ENCODE measurements around the gene KIF5B. TPM values are rescaled to one million over a fixed set of nuclear protein-coding genes. Genes with fewer than 3 reads are reported as not detected.

KIF5B gene
- total and polyA plus RNA-seq, 5 experiments from 2014 or later = 17.0 to 47.8 (median 19.6) TPM

GRCh38 chr10:32033171-32033570 is 23.1 kb downstream of the KIF5B start:
- DNase-seq = no peak
- Mint-ChIP-seq H3K27ac (peak overlapping the region in 4 of 10 donors; percentile 42 to 79 (median 50)), H3K27me3 (no peaks in the 10 kb centered on the region), H3K36me3 (peaks cover 4 to 95% (median 29%) of the 10 kb centered on the region in 3 donors), H3K9me3 (no peaks in the 10 kb centered on the region), H3K4me3 (no peak overlapping the region), H3K4me1 (peaks cover 3 to 10% (median 4%) of the 10 kb centered on the region in 4 donors)
- no peak for ATAC-seq
- POLR2A ChIA-PET = no interaction called here

- Mint-ChIP-seq H3K4me1 (peaks cover 0 to 10% (median 5%) of the 10 kb centered on the region in 4 donors), H3K27ac (peak overlapping the region in 5 of 10 donors; percentile 2 to 60 (median 15)), H3K36me3 (peaks cover 4 to 95% (median 25%) of the 10 kb centered on the region in 3 donors), H3K27me3 (no peaks in the 10 kb centered on the region), H3K4me3 (no peak overlapping the region), H3K9me3 (no peaks in the 10 kb centered on the region)
- DNase-seq (no peak), ATAC-seq (no peak)
- POLR2A ChIA-PET = no interaction called here
Measured at GRCh38 chr10:32031920-32032319, 24.3 kb downstream of the KIF5B start.

GRCh38 chr10:32031424-32031823 is 24.8 kb downstream of the KIF5B start:
- DNase-seq (no peak), ATAC-seq (no peak)
- peaks cover 0 to 10% (median 5%) of the 10 kb centered on the region in 4 donors for H3K4me1 Mint-ChIP-seq
- H3K4me3 Mint-ChIP-seq = no peak overlapping the region
- peaks cover 4 to 94% (median 25%) of the 10 kb centered on the region in 3 donors for H3K36me3 Mint-ChIP-seq
- no peaks in the 10 kb centered on the region for H3K27me3 Mint-ChIP-seq
- no peaks in the 10 kb centered on the region for H3K9me3 Mint-ChIP-seq
- POLR2A ChIA-PET = no interaction called here
- peak overlapping the region in 5 of 10 donors; percentile 0 to 44 (median 20) for H3K27ac Mint-ChIP-seq

GRCh38 chr10:32028710-32029109 is 27.5 kb downstream of the KIF5B start:
- DNase-seq (no peak), ATAC-seq (no peak)
- H3K27ac Mint-ChIP-seq = no peak overlapping the region
- peaks cover 0 to 10% (median 6%) of the 10 kb centered on the region in 4 donors for H3K4me1 Mint-ChIP-seq
- H3K4me3 Mint-ChIP-seq = no peak overlapping the region
- POLR2A ChIA-PET = no interaction called here
- H3K36me3 Mint-ChIP-seq = peaks cover 4 to 89% (median 17%) of the 10 kb centered on the region in 3 donors
- no peaks in the 10 kb centered on the region for H3K9me3 Mint-ChIP-seq
- H3K27me3 Mint-ChIP-seq = no peaks in the 10 kb centered on the region

GRCh38 chr10:32023264-32023663 is 33.0 kb downstream of the KIF5B start:
- ATAC-seq (no peak), DNase-seq (no peak)
- Mint-ChIP-seq H3K9me3 (no peaks in the 10 kb centered on the region), H3K36me3 (peaks cover 10 to 84% (median 18%) of the 10 kb centered on the region in 3 donors), H3K27ac (peak overlapping the region in 5 of 10 donors; percentile 1 to 80 (median 43)), H3K4me1 (peaks cover 0 to 9% (median 5%) of the 10 kb centered on the region in 4 donors), H3K4me3 (no peak overlapping the region), H3K27me3 (no peaks in the 10 kb centered on the region)
- POLR2A ChIA-PET = no interaction called here

GRCh38 chr10:32017044-32017443 is 39.2 kb downstream of the KIF5B start:
- Mint-ChIP-seq H3K4me1 (peaks cover 0 to 5% (median 3%) of the 10 kb centered on the region in 4 donors), H3K27me3 (no peaks in the 10 kb centered on the region), H3K4me3 (no peak overlapping the region), H3K9me3 (no peaks in the 10 kb centered on the region), H3K27ac (peak overlapping the region in 2 of 10 donors; percentile 3 to 7), H3K36me3 (peaks cover 15 to 93% (median 32%) of the 10 kb centered on the region in 3 donors)
- no peak for ATAC-seq
- no peak for DNase-seq
- POLR2A ChIA-PET = no interaction called here

GRCh38 chr10:32015386-32015785 is 40.8 kb downstream of the KIF5B start:
- DNase-seq (no peak), ATAC-seq (no peak)
- POLR2A ChIA-PET = no interaction called here
- no peaks in the 10 kb centered on the region for H3K27me3 Mint-ChIP-seq
- peaks cover 0 to 5% (median 2%) of the 10 kb centered on the region in 4 donors for H3K4me1 Mint-ChIP-seq
- H3K9me3 Mint-ChIP-seq = no peaks in the 10 kb centered on the region
- no peak overlapping the region for H3K4me3 Mint-ChIP-seq
- H3K27ac Mint-ChIP-seq = peak overlapping the region in 7 of 10 donors; percentile 19 to 75 (median 58)
- H3K36me3 Mint-ChIP-seq = peaks cover 10 to 92% (median 30%) of the 10 kb centered on the region in 3 donors

GRCh38 chr10:32007026-32007425 is 49.2 kb downstream of the KIF5B start:
- Mint-ChIP-seq H3K4me3 (no peak overlapping the region), H3K36me3 (peaks cover 0 to 38% (median 2%) of the 10 kb centered on the region in 3 donors), H3K27ac (peak overlapping the region in 2 of 10 donors; percentile 44 to 49), H3K27me3 (no peaks in the 10 kb centered on the region), H3K4me1 (peaks cover 0 to 7% (median 4%) of the 10 kb centered on the region in 4 donors), H3K9me3 (no peaks in the 10 kb centered on the region)
- POLR2A ChIA-PET = no interaction called here
- DNase-seq = no peak
- ATAC-seq = no peak

- no peaks in the 10 kb centered on the region for H3K9me3 Mint-ChIP-seq
- POLR2A ChIA-PET = interaction anchor here (1.1 to 2.2 kb wide), 2 partner anchors 76 to 143 kb away, joined by 3 to 7 read pairs; no protein-coding TSS in a partner anchor
- DNase-seq (peak in 9 of 10 donors; percentile 3 to 66 (median 41)), ATAC-seq (peak; percentile 78 to 79)
- H3K27ac Mint-ChIP-seq = peak overlapping the region in 7 of 10 donors; percentile 10 to 79 (median 55)
- no peak overlapping the region for H3K4me3 Mint-ChIP-seq
- H3K36me3 Mint-ChIP-seq = peaks cover 0 to 20% (median 2%) of the 10 kb centered on the region in 3 donors
- no peaks in the 10 kb centered on the region for H3K27me3 Mint-ChIP-seq
- peaks cover 0 to 12% (median 6%) of the 10 kb centered on the region in 4 donors for H3K4me1 Mint-ChIP-seq
Measured at GRCh38 chr10:32005050-32005449, 51.2 kb downstream of the KIF5B start.

- Mint-ChIP-seq H3K9me3 (no peaks in the 10 kb centered on the region), H3K4me3 (no peak overlapping the region), H3K27ac (peak overlapping the region in 8 of 10 donors; percentile 48 to 84 (median 60)), H3K4me1 (peaks cover 0 to 12% (median 6%) of the 10 kb centered on the region in 4 donors), H3K36me3 (peaks cover 0 to 12% (median 2%) of the 10 kb centered on the region in 3 donors), H3K27me3 (no peaks in the 10 kb centered on the region)
- ATAC-seq (peak in 1 of 2 donors; percentile 22), DNase-seq (no peak)
- POLR2A ChIA-PET = interaction anchor here (0.6 to 2.2 kb wide), 3 partner anchors 16 to 142 kb away, joined by 3 to 7 read pairs (median 3); no protein-coding TSS in a partner anchor
Measured at GRCh38 chr10:32004161-32004591, 52.0 kb downstream of the KIF5B start.

- Mint-ChIP-seq H3K36me3 (no peaks in the 10 kb centered on the region), H3K27ac (peak overlapping the region in 7 of 10 donors; percentile 29 to 73 (median 51)), H3K4me1 (peaks cover 0 to 12% (median 6%) of the 10 kb centered on the region in 4 donors), H3K27me3 (no peaks in the 10 kb centered on the region), H3K9me3 (no peaks in the 10 kb centered on the region), H3K4me3 (no peak overlapping the region)
- ATAC-seq (no peak), DNase-seq (no peak)
- POLR2A ChIA-PET = no interaction called here
Measured at GRCh38 chr10:32002531-32002930, 53.7 kb downstream of the KIF5B start.

- DNase-seq = no peak
- H3K27me3 Mint-ChIP-seq = no peaks in the 10 kb centered on the region
- H3K27ac Mint-ChIP-seq = peak overlapping the region in 4 of 10 donors; percentile 1 to 70 (median 33)
- POLR2A ChIA-PET = no interaction called here
- H3K36me3 Mint-ChIP-seq = no peaks in the 10 kb centered on the region
- H3K4me3 Mint-ChIP-seq = no peak overlapping the region
- no peaks in the 10 kb centered on the region for H3K9me3 Mint-ChIP-seq
- ATAC-seq = no peak
- peaks cover 0 to 12% (median 5%) of the 10 kb centered on the region in 4 donors for H3K4me1 Mint-ChIP-seq
Measured at GRCh38 chr10:32000937-32001336, 55.3 kb downstream of the KIF5B start.

GRCh38 chr10:31999836-32000235 is 56.4 kb downstream of the KIF5B start:
- Mint-ChIP-seq H3K4me3 (no peak overlapping the region), H3K9me3 (no peaks in the 10 kb centered on the region), H3K36me3 (no peaks in the 10 kb centered on the region), H3K27ac (no peak overlapping the region), H3K27me3 (no peaks in the 10 kb centered on the region), H3K4me1 (peaks cover 0 to 12% (median 5%) of the 10 kb centered on the region in 4 donors)
- ATAC-seq (no peak), DNase-seq (no peak)
- POLR2A ChIA-PET = no interaction called here

Data from naive thymus-derived CD8-positive, alpha-beta T cell (primary cell).